HG03342 (cell line): ENCODE results near the gene CSAG2.

Source experiments
- ATAC-seq: cut with Tn5 transposase; IDR thresholded peaks from one replicate; pipeline ENCODE4 v1.9.1; 2021; ENCODE audit warnings: mild to moderate bottlenecking, moderate library complexity; ENCODE audit not compliant: unreplicated experiment

Gene CSAG2

GRCh38 chrX:152674135-152674534, 34.9 kb downstream of the CSAG2 start:
- ATAC-seq: no peak

- ATAC-seq: no peak
Observed at GRCh38 chrX:152663086-152663485, 46.0 kb downstream of the CSAG2 start.

GRCh38 chrX:152658302-152658701, 50.8 kb downstream of the CSAG2 start:
- no peak for ATAC-seq
